ENCODE measurements around the gene ARHGEF4.

The ARHGEF4 gene

DNA sequence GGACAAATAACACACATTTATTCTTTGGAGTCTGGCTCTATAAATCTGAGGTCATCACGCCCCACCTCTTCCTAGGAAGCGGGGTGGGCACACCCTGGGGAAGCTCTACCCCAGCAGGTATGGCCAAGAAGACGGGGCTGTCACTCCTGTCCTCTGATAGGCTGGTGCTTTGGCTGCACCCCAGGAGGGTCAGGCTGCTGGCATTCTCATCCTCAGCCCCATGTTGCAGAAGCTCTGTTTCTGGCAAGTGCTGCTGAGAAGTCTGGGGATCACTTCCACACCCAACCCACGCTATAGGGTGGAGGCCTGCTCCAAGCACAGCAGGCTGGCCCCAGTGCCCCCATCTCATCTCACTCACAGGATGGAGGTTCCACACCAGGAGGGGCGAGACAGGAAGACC is 17.6 kb downstream of the ARHGEF4 start:
- DNase-seq (ENCODE audit: low read depth), result no peak
- no peak overlapping the region for H3K4me3 ChIP-seq (ENCODE audit: control insufficient read depth, low read depth, low read length)
- TF ChIP-seq, protein P1, sequence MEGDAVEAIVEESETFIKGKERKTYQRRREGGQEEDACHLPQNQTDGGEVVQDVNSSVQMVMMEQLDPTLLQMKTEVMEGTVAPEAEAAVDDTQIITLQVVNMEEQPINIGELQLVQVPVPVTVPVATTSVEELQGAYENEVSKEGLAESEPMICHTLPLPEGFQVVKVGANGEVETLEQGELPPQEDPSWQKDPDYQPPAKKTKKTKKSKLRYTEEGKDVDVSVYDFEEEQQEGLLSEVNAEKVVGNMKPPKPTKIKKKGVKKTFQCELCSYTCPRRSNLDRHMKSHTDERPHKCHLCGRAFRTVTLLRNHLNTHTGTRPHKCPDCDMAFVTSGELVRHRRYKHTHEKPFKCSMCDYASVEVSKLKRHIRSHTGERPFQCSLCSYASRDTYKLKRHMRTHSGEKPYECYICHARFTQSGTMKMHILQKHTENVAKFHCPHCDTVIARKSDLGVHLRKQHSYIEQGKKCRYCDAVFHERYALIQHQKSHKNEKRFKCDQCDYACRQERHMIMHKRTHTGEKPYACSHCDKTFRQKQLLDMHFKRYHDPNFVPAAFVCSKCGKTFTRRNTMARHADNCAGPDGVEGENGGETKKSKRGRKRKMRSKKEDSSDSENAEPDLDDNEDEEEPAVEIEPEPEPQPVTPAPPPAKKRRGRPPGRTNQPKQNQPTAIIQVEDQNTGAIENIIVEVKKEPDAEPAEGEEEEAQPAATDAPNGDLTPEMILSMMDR (IDR thresholded peaks at IDR 0.05; ENCODE audit: control insufficient read depth, insufficient read depth, low read depth, low read length, missing control alignments), result no peak

- peak; percentile 46 for DNase-seq (ENCODE audit: low read depth)
- TF ChIP-seq, protein P1 (IDR thresholded peaks at IDR 0.05; ENCODE audit: control insufficient read depth, insufficient read depth, low read depth, low read length, missing control alignments), result no peak
- H3K4me3 ChIP-seq (ENCODE audit: control insufficient read depth, low read depth, low read length), result no peak overlapping the region
Observed at GRCh38 chr2:130864830-130865800, 28.4 kb downstream of the ARHGEF4 start.

DNA sequence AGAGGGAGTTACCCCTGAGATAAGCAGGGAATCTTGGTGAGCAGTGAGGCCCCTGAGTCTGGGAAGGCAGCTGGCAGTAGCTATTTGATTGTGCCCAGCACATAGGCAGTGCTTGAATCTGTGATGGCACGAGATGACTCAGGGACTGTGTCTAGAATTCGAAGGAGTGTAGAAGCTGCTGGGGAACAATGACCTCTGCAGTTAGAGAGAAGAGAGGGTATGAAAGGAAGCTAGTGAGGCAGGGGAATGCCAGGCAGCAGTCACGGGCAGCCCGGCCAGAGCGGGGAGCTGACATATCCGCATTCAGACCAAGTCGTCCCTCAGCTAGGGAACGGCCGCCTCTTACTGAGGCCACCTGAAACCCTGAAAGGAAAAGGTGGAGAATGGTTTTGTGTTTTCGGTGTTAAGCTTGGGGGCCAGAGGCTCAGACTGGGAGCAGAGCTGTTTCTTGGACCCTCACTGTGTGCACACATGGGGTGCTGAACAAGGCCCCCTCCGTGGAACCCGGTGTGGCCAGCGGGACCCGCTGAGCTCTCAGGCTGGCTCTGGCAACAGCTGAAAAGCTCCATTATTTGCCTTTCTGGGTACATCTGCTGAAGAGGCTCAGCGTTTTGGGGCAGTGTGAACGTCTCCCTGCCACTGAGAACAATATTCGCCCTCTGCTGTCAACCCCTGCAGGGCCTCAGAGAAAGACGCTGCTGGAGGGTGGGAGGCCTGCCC is 32.9 kb downstream of the ARHGEF4 start:
- TF ChIP-seq, protein P1 (IDR thresholded peaks at IDR 0.05; ENCODE audit: control insufficient read depth, insufficient read depth, low read depth, low read length, missing control alignments), result no peak
- no peak overlapping the region for H3K4me3 ChIP-seq (ENCODE audit: control insufficient read depth, low read depth, low read length)
- DNase-seq (ENCODE audit: low read depth), result no peak

DNA sequence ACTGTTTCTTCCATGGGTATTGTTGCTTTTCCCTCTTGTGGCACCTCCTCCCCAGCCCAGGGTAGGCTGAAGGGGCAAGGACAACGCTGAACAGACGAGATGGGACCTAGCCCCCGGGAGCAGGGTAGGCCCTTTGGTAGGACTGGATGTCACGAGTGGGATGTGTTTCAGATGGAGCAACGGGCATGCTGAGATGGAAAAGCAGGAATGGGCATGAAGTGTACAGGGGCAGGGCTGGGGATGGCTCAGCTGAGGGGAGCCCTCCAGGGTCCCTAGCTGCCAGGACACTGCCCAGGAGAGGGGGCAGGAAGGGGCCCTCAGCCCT is 33.4 kb downstream of the ARHGEF4 start:
- DNase-seq (ENCODE audit: low read depth), result no peak
- TF ChIP-seq, protein P1 (IDR thresholded peaks at IDR 0.05; ENCODE audit: control insufficient read depth, insufficient read depth, low read depth, low read length, missing control alignments), result no peak
- H3K4me3 ChIP-seq (ENCODE audit: control insufficient read depth, low read depth, low read length), result no peak overlapping the region

DNA sequence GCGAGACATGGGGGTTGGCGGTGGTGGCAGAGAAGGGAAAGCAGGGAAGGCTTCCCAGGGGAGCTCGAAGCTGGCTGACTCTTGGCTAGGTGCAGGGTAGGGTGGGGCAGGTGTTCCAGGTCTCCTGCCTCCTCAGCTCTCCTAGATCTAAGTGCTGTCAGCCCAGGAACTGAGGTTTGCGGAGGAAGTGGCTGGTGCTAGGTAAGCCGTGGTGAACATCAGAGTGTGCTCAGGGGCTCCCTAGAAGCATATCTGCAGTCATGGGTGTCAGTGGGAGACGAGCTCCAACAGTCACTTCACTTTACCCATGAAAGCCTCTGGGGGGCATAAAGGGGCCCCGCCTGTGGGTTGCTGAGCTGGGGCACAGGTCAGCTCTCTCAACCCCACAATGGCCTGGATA is 34.1 kb downstream of the ARHGEF4 start:
- H3K4me3 ChIP-seq (ENCODE audit: control insufficient read depth, low read depth, low read length), result no peak overlapping the region
- no peak for DNase-seq (ENCODE audit: low read depth)
- TF ChIP-seq, protein P1 (IDR thresholded peaks at IDR 0.05; ENCODE audit: control insufficient read depth, insufficient read depth, low read depth, low read length, missing control alignments), result no peak

DNA sequence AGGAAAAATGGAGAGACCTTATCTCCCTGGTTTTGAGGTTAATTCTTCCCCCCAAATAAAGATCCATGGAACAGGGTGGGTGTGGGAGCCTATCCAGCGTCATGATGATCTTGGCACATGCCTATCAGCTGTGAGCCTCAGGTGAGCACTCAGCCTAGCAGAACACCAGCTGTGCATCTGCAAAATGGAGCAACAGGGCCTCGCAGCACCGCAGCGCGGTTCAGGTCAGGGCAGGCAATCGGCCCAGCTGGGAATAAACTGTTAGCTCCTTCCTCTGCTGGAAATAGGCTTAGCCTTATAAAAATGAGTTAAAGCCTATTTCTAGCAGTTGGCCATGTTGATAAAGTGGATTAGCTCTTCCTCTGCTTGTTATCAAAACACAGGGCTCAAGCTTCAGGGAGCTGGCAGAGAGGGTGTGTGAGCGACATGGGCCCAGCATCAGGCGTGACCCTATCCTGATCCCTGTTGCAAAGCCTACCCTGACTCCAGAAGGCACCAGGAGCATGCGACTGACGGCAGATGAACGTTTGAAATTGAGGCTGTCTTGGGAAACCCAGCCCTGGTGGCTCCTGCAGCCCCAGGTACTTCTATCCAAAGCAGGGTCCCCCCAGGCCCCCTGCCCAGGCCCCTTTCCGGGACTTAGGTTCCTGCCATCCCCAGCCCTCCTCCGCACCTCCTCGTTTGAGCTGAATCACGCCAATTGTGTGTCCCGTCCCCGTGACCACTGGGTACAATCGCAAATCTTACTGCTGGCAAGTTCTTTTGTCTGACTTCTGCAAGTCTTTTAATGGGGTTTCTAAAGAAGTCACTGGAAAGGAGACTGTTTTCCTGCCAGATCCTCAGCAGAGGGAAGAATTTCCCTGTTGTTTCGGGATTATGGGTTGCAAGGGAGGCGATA is 35.4 kb downstream of the ARHGEF4 start:
- no peak overlapping the region for H3K4me3 ChIP-seq (ENCODE audit: control insufficient read depth, low read depth, low read length)
- no peak for DNase-seq (ENCODE audit: low read depth)
- TF ChIP-seq, protein P1 (IDR thresholded peaks at IDR 0.05; ENCODE audit: control insufficient read depth, insufficient read depth, low read depth, low read length, missing control alignments), result no peak
